Loucy (cell line): Measurements from ENCODE around the gene ANKLE2.

Source experiments
- H2AFZ ChIP-seq: fragments of 200-600 bp; sonication (generic); 2 replicates; pipeline ENCODE4 v1.6.0; 2016; ENCODE audit warnings: antibody characterized with exemption, mild to moderate bottlenecking, low read length, moderate library complexity
- H3F3A ChIP-seq: fragments of 200-600 bp; 2 replicates; pipeline ENCODE4 v1.6.0; 2016; ENCODE audit warnings: antibody characterized with exemption, low read depth, mild to moderate bottlenecking
- H3K27me3 ChIP-seq: fragments of 200-600 bp; sonication (generic); 2 replicates; pipeline ENCODE4 v1.6.1; 2014; ENCODE audit warnings: low read length, mild to moderate bottlenecking; ENCODE audit not compliant: insufficient read depth, poor library complexity, severe bottlenecking
- H3K36me3 ChIP-seq: fragments of 200-600 bp; sonication (generic); 2 replicates; pipeline ENCODE4 v1.6.1; 2016; ENCODE audit warnings: low read length; ENCODE audit not compliant: insufficient read depth
- H3K4me1 ChIP-seq: fragments of 200-600 bp; sonication (generic); 2 replicates; pipeline ENCODE4 v1.5.1; 2014; ENCODE audit warnings: low read length, mild to moderate bottlenecking; ENCODE audit not compliant: insufficient read depth, poor library complexity, severe bottlenecking
- H3K4me2 ChIP-seq: fragments of 200-600 bp; sonication (generic); 2 replicates; pipeline ENCODE4 v1.6.0; 2014; ENCODE audit warnings: antibody characterized with exemption, low read length, low read depth, mild to moderate bottlenecking; ENCODE audit not compliant: poor library complexity, severe bottlenecking
- H3K4me3 ChIP-seq: fragments of 200-600 bp; sonication (generic); 2 replicates; pipeline ENCODE4 v1.5.1; 2014; ENCODE audit warnings: low read length, mild to moderate bottlenecking, mixed read lengths; ENCODE audit not compliant: poor library complexity, severe bottlenecking
- H3K79me2 ChIP-seq: fragments of 200-600 bp; sonication (generic); 2 replicates; pipeline ENCODE4 v1.6.1; 2014; ENCODE audit warnings: low read length; ENCODE audit not compliant: insufficient read depth
- H3K9ac ChIP-seq: fragments of 200-600 bp; sonication (generic); 2 replicates; pipeline ENCODE4 v1.6.0; 2014; ENCODE audit warnings: mild to moderate bottlenecking, low read depth, low read length, moderate library complexity; ENCODE audit not compliant: poor library complexity, severe bottlenecking
- H3K9me2 ChIP-seq: fragments of 200-600 bp; sonication (generic); replicated peaks from 2 replicates; pipeline ENCODE4 v1.6.1; 2016; ENCODE audit warnings: low read depth, low read length, mixed read lengths
- H3K9me3 ChIP-seq: fragments of 200-600 bp; sonication (generic); 2 replicates; pipeline ENCODE4 v1.6.1; 2014; ENCODE audit warnings: mild to moderate bottlenecking, antibody characterized with exemption, low read length, low read depth; ENCODE audit not compliant: insufficient read depth
- H4K20me1 ChIP-seq: fragments of 200-600 bp; sonication (generic); 2 replicates; pipeline ENCODE4 v1.6.0; 2014; ENCODE audit warnings: antibody characterized with exemption, low read length, mild to moderate bottlenecking; ENCODE audit not compliant: insufficient read depth, poor library complexity, severe bottlenecking
- CTCF ChIP-seq: fragments of 200-600 bp; sonication (generic); conservative IDR thresholded peaks from 2 replicates; pipeline ENCODE4 v1.5.1; 2014; ENCODE audit warnings: mild to moderate bottlenecking, antibody characterized with exemption, low read length
- EZH2phosphoT487 ChIP-seq: fragments of 200-600 bp; IDR thresholded peaks from 2 replicates; pipeline ENCODE4 v1.6.1; 2018; ENCODE audit warnings: antibody characterized with exemption, mild to moderate bottlenecking, moderate library complexity, borderline replicate concordance

Gene ANKLE2

GRCh38 chr12:132747395-132747794 lies 14.2 kb downstream of the ANKLE2 start:
- Histone ChIP-seq H3K9me2 (no peaks in the 10 kb centered on the region), H3K36me3 (peaks cover 80% of the 10 kb centered on the region; the same call in 1 of the 2 replicates), H3K4me2 (no peak overlapping the region), H3K9ac (no peak overlapping the region), H3F3A (no peaks in the 10 kb centered on the region), H3K4me3 (no peak overlapping the region), H4K20me1 (peaks cover 11% of the 10 kb centered on the region), H2AFZ (no peak overlapping the region), H3K4me1 (no peaks in the 10 kb centered on the region), H3K27me3 (no peaks in the 10 kb centered on the region), H3K9me3 (no peaks in the 10 kb centered on the region), H3K79me2 (peaks cover 39% of the 10 kb centered on the region)
- TF ChIP-seq EZH2phosphoT487: no peak
- no peak for TF ChIP-seq CTCF

- Histone ChIP-seq H3K4me3 (no peak overlapping the region), H4K20me1 (peaks cover 7% of the 10 kb centered on the region), H3F3A (no peaks in the 10 kb centered on the region), H3K9ac (no peak overlapping the region), H3K9me3 (no peaks in the 10 kb centered on the region), H3K79me2 (peaks cover 35% of the 10 kb centered on the region), H2AFZ (no peak overlapping the region), H3K4me1 (no peaks in the 10 kb centered on the region), H3K27me3 (no peaks in the 10 kb centered on the region), H3K36me3 (peaks cover 86% of the 10 kb centered on the region; the same call in 1 of the 2 replicates), H3K4me2 (no peak overlapping the region), H3K9me2 (no peaks in the 10 kb centered on the region)
- TF ChIP-seq CTCF: no peak
- TF ChIP-seq EZH2phosphoT487: no peak
Observed at GRCh38 chr12:132746613-132747012, 15.0 kb downstream of the ANKLE2 start.

- H3K4me2 ChIP-seq: no peak overlapping the region
- no peaks in the 10 kb centered on the region for H3K9me2 ChIP-seq
- H3K36me3 ChIP-seq: peaks cover 93% of the 10 kb centered on the region; the same call in 1 of the 2 replicates
- no peak for TF ChIP-seq CTCF
- TF ChIP-seq EZH2phosphoT487: no peak
- peaks cover 31% of the 10 kb centered on the region for H3K79me2 ChIP-seq
- H3K4me1 ChIP-seq: no peaks in the 10 kb centered on the region
- no peaks in the 10 kb centered on the region for H3K9me3 ChIP-seq
- no peaks in the 10 kb centered on the region for H3F3A ChIP-seq
- H4K20me1 ChIP-seq: peaks cover 3% of the 10 kb centered on the region
- H3K9ac ChIP-seq: no peak overlapping the region
- no peak overlapping the region for H2AFZ ChIP-seq
- no peak overlapping the region for H3K4me3 ChIP-seq
- no peaks in the 10 kb centered on the region for H3K27me3 ChIP-seq
Observed at GRCh38 chr12:132743831-132744230, 17.8 kb downstream of the ANKLE2 start.
